ENCODE measurements around the gene UNC5C.

Gene UNC5C

DNA sequence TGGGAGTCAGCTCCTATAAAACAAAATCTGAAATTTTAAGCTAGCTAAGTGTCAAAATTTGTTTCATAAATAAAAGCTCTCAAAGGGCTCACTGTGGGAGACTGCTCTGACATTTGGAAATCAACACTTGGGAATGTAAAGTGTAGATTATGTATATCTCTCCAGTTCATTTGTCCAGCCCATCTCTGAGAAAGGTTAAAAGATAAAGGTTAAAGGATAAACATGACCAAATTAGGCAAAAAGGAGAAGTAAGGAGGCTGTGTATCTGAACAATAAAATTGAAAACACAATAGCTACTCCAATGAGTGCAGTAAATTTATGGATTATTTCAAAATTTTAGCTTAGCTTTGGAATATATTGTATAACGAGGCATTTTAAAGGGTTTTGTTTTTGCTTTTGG, 304.9 kb downstream of the UNC5C start:
- no peak overlapping the region for H3K4me3 ChIP-seq (ENCODE audit: low read depth, low read length)
- TF ChIP-seq, protein P1, sequence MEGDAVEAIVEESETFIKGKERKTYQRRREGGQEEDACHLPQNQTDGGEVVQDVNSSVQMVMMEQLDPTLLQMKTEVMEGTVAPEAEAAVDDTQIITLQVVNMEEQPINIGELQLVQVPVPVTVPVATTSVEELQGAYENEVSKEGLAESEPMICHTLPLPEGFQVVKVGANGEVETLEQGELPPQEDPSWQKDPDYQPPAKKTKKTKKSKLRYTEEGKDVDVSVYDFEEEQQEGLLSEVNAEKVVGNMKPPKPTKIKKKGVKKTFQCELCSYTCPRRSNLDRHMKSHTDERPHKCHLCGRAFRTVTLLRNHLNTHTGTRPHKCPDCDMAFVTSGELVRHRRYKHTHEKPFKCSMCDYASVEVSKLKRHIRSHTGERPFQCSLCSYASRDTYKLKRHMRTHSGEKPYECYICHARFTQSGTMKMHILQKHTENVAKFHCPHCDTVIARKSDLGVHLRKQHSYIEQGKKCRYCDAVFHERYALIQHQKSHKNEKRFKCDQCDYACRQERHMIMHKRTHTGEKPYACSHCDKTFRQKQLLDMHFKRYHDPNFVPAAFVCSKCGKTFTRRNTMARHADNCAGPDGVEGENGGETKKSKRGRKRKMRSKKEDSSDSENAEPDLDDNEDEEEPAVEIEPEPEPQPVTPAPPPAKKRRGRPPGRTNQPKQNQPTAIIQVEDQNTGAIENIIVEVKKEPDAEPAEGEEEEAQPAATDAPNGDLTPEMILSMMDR (IDR thresholded peaks at IDR 0.05; ENCODE audit: low read depth, low read length): no peak
- peaks cover 80% of the 10 kb centered on the region for H3K36me3 ChIP-seq
- no peaks in the 10 kb centered on the region for H3K27me3 ChIP-seq
- H3K4me1 ChIP-seq: no peaks in the 10 kb centered on the region
- no peak for DNase-seq
- H3K9me3 ChIP-seq: no peaks in the 10 kb centered on the region

DNA sequence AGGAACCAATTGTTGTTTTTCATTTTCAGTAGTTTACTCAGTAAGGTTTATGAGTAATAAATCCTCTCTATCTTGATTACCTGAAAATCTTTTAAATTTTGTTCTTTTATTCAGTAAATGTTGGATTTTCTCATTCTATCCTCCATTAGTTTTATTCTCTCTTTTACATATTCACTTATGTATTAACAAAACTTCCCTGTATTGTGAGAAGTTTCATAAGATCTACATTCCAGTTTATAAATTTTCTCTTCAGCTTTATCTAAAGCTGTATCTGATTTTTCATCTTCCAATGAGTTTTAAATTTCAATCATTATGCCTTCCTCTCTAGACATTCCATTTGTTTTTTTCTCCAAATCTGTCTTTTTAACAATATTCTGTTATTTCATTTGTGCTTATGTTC, 310.2 kb downstream of the UNC5C start:
- TF ChIP-seq, protein P1 (IDR thresholded peaks at IDR 0.05; ENCODE audit: low read depth, low read length): no peak
- Histone ChIP-seq H3K36me3 (peaks cover 71% of the 10 kb centered on the region), H3K4me3 (ENCODE audit: low read depth, low read length) (no peak overlapping the region), H3K9me3 (no peaks in the 10 kb centered on the region), H3K4me1 (no peaks in the 10 kb centered on the region), H3K27me3 (no peaks in the 10 kb centered on the region)
- DNase-seq: no peak

DNA sequence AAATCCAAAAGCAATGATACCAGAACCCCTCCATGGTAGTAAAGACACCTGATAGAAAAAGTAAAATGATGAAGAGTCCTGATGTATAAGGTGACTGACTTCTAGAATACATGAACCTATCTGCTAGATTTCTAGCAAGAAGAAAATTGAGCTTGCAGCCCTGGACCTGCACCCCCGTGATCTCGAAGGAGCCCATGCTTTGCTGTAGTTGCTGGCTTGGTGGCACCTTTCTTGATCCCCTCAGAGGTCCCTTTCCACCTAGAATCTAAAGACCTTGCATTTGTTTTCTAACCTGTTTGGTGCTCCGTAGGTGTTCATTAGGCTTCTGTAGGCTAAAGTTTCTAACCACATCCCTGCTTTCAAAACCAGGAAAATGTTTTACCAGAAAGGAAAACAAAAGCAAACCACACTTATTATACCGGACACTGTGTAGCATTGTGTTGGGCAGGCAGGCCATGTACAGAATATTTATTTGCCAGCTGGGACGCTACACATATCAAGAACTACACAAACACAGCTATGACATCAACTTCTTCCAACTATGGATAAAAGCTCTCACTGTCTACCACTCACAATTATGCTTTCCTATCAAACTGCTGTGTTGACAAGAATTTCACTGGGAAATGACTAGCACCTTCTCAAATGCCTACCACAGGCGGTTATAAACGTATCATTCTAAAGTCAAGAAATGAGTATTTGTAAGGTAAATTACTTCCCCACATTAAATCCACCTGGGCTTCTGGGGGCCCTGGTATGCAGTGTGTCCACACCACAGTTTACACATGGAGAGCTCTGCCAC, 316.2 kb downstream of the UNC5C start:
- H3K4me3 ChIP-seq (ENCODE audit: low read depth, low read length): no peak overlapping the region

DNA sequence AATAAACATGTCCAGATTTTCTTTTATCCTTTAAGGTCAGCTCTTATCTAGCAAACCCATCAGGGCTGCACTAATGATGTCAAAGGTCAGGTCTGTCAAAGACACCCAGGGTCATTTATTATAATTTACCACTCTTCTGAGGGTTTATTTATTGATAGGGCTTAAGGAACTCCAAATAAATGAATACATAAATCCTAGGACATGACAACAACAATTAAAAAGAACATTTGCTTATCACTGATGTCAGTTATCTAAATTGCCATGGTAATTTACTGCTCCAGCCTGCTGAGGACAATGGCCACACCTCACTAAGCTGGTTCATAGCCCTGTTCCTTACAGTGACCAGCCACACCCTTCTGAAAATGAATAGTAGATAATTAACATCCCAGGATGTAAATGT, 317.1 kb downstream of the UNC5C start:
- DNase-seq: no peak
- peaks cover 32% of the 10 kb centered on the region for H3K36me3 ChIP-seq
- TF ChIP-seq, protein P1 (IDR thresholded peaks at IDR 0.05; ENCODE audit: low read depth, low read length): no peak
- no peak overlapping the region for H3K4me3 ChIP-seq (ENCODE audit: low read depth, low read length)
- H3K27me3 ChIP-seq: no peaks in the 10 kb centered on the region
- no peaks in the 10 kb centered on the region for H3K9me3 ChIP-seq
- no peaks in the 10 kb centered on the region for H3K4me1 ChIP-seq

More for the DNA sequence above, 316.2 kb downstream of the UNC5C start:
- no peaks in the 10 kb centered on the region for H3K9me3 ChIP-seq
- DNase-seq: no peak
- H3K27me3 ChIP-seq: no peaks in the 10 kb centered on the region
- TF ChIP-seq, protein P1 (IDR thresholded peaks at IDR 0.05; ENCODE audit: low read depth, low read length): no peak
- H3K4me1 ChIP-seq: no peaks in the 10 kb centered on the region
- peaks cover 39% of the 10 kb centered on the region for H3K36me3 ChIP-seq

DNA sequence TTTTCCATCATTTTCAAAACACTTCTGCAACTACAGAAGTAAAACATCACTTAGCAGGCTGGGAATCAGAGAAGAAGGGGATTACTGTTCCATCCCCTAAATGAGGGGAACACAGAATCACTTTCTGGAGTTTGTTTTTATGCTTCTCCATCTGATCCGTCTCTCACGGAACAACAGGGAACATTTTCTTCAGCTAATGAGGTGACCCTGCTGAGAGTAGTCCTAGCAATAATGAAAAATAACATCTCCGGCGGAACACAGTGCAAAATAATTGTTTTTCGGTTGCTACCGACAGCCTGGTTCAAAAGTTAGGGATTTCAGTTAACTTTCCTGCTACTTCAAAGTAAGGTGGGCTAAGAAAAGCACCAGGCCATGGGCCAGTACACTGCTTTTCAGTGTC, 322.9 kb downstream of the UNC5C start:
- H3K27me3 ChIP-seq: no peaks in the 10 kb centered on the region
- no peaks in the 10 kb centered on the region for H3K4me1 ChIP-seq
- no peaks in the 10 kb centered on the region for H3K9me3 ChIP-seq
- TF ChIP-seq, protein P1 (IDR thresholded peaks at IDR 0.05; ENCODE audit: low read depth, low read length): no peak
- no peak for DNase-seq
- no peak overlapping the region for H3K4me3 ChIP-seq (ENCODE audit: low read depth, low read length)
- H3K36me3 ChIP-seq: peaks cover 30% of the 10 kb centered on the region

DNA sequence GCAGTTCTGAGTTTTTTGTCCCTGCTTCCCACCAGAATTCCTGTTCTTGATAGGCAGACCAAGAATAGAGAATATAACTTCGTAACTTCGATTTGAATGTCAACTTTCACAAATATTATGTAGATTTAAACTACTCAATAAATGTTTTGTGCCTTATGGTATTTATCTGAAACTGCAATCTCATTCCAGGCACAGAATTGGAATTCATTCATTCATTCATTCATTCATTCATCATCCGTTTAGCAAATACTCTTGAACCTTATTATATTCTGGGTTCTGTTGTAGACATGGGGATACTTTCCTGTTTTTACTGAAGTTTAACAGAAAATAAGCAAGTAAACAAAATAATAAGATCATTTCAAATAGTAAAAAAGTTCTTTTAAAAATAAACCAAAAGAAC, 324.4 kb downstream of the UNC5C start:
- TF ChIP-seq, protein P1 (IDR thresholded peaks at IDR 0.05; ENCODE audit: low read depth, low read length): no peak
- H3K4me1 ChIP-seq: no peaks in the 10 kb centered on the region

More for the DNA sequence above, 324.4 kb downstream of the UNC5C start:
- no peaks in the 10 kb centered on the region; the same call in 1 of the 2 replicates for H3K9me3 ChIP-seq
- no peaks in the 10 kb centered on the region for H3K27me3 ChIP-seq
- no peak overlapping the region for H3K4me3 ChIP-seq (ENCODE audit: low read depth, low read length)
- peaks cover 36% of the 10 kb centered on the region for H3K36me3 ChIP-seq
- no peak for DNase-seq

Measured in BE2C (cell line).